Measurements from ENCODE around the gene MTHFD1L. TPM values are rescaled to one million over a fixed set of nuclear protein-coding genes. Genes with fewer than 3 reads are reported as not detected.

Gene MTHFD1L
- total RNA-seq, 1 donor from 2014 or later: 107 TPM

- Histone ChIP-seq H3K9me3 (ENCODE audit: insufficient read depth, low read depth, low read length) (no peaks in the 10 kb centered on the region), H3K27me3 (ENCODE audit: insufficient read depth, low read length) (no peaks in the 10 kb centered on the region), H3K36me3 (ENCODE audit: insufficient read depth, low read length) (peaks cover 25% of the 10 kb centered on the region), H3K79me2 (ENCODE audit: insufficient read depth, low read length) (peaks cover 17% of the 10 kb centered on the region), H3K9ac (ENCODE audit: low read length) (peak overlapping the region; percentile 53), H3K4me2 (ENCODE audit: low read length) (peak overlapping the region; percentile 58), H2AFZ (ENCODE audit: low read depth, low read length) (no peak overlapping the region), H3K4me3 (ENCODE audit: insufficient read depth, low read depth, low read length) (no peak overlapping the region), H3K4me1 (ENCODE audit: insufficient read depth, low read length) (peaks cover 31% of the 10 kb centered on the region), H3K27ac (ENCODE audit: low read depth, low read length) (peak overlapping the region; percentile 61), H4K20me1 (ENCODE audit: insufficient read depth, low read length) (peaks cover 9% of the 10 kb centered on the region)
- H3K4me1 Mint-ChIP-seq (ENCODE audit: low read depth, unreplicated experiment): peaks cover 21% of the 10 kb centered on the region
- no peak overlapping the region for H3K4me3 Mint-ChIP-seq (ENCODE audit: unreplicated experiment)
- H3K27me3 Mint-ChIP-seq (ENCODE audit: low read depth, unreplicated experiment): no peaks in the 10 kb centered on the region
- no peaks in the 10 kb centered on the region for H3K9me3 Mint-ChIP-seq (ENCODE audit: unreplicated experiment)
- no peak for DNase-seq (ENCODE audit: low read depth)
- no peak for FAIRE-seq
- peaks cover 19% of the 10 kb centered on the region for H3K36me3 Mint-ChIP-seq (ENCODE audit: low read depth, unreplicated experiment)
- TF ChIP-seq EZH2 (IDR thresholded peaks at IDR 0.05; ENCODE audit: insufficient read depth, low read length): no peak
- TF ChIP-seq, protein P1, sequence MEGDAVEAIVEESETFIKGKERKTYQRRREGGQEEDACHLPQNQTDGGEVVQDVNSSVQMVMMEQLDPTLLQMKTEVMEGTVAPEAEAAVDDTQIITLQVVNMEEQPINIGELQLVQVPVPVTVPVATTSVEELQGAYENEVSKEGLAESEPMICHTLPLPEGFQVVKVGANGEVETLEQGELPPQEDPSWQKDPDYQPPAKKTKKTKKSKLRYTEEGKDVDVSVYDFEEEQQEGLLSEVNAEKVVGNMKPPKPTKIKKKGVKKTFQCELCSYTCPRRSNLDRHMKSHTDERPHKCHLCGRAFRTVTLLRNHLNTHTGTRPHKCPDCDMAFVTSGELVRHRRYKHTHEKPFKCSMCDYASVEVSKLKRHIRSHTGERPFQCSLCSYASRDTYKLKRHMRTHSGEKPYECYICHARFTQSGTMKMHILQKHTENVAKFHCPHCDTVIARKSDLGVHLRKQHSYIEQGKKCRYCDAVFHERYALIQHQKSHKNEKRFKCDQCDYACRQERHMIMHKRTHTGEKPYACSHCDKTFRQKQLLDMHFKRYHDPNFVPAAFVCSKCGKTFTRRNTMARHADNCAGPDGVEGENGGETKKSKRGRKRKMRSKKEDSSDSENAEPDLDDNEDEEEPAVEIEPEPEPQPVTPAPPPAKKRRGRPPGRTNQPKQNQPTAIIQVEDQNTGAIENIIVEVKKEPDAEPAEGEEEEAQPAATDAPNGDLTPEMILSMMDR (IDR thresholded peaks at IDR 0.05; ENCODE audit: insufficient read depth, low read depth, low read length): no peak
- H3K27ac Mint-ChIP-seq (ENCODE audit: unreplicated experiment): no peak overlapping the region
These were observed 28.8 kb downstream of the MTHFD1L start for GRCh38 chr6:150894191-150894744.

GRCh38 chr6:150894935-150895552 is 29.5 kb downstream of the MTHFD1L start:
- FAIRE-seq (no peak), DNase-seq (ENCODE audit: low read depth) (peak; percentile 65)
- TF ChIP-seq, protein P1 (IDR thresholded peaks at IDR 0.05; ENCODE audit: insufficient read depth, low read depth, low read length): peak; percentile 18
- no peak for TF ChIP-seq EZH2 (IDR thresholded peaks at IDR 0.05; ENCODE audit: insufficient read depth, low read length)
- Histone ChIP-seq H3K27ac (ENCODE audit: low read depth, low read length) (peak overlapping the region; percentile 61), H3K4me1 (ENCODE audit: insufficient read depth, low read length) (peaks cover 33% of the 10 kb centered on the region), H4K20me1 (ENCODE audit: insufficient read depth, low read length) (peaks cover 9% of the 10 kb centered on the region), H3K36me3 (ENCODE audit: insufficient read depth, low read length) (peaks cover 22% of the 10 kb centered on the region), H3K4me2 (ENCODE audit: low read length) (peak overlapping the region; percentile 58), H3K9me3 (ENCODE audit: insufficient read depth, low read depth, low read length) (no peaks in the 10 kb centered on the region), H3K27me3 (ENCODE audit: insufficient read depth, low read length) (no peaks in the 10 kb centered on the region), H3K9ac (ENCODE audit: low read length) (peak overlapping the region; percentile 53), H3K79me2 (ENCODE audit: insufficient read depth, low read length) (peaks cover 17% of the 10 kb centered on the region), H3K4me3 (ENCODE audit: insufficient read depth, low read depth, low read length) (no peak overlapping the region), H2AFZ (ENCODE audit: low read depth, low read length) (no peak overlapping the region)
- Mint-ChIP-seq H3K4me3 (ENCODE audit: unreplicated experiment) (no peak overlapping the region), H3K36me3 (ENCODE audit: low read depth, unreplicated experiment) (peaks cover 22% of the 10 kb centered on the region), H3K9me3 (ENCODE audit: unreplicated experiment) (no peaks in the 10 kb centered on the region), H3K27me3 (ENCODE audit: low read depth, unreplicated experiment) (no peaks in the 10 kb centered on the region), H3K27ac (ENCODE audit: unreplicated experiment) (peak overlapping the region; percentile 50), H3K4me1 (ENCODE audit: low read depth, unreplicated experiment) (peaks cover 25% of the 10 kb centered on the region)

Measured in astrocyte (in vitro differentiated cells and primary cell).